CD8-positive, alpha-beta memory T cell (primary cell): ENCODE data around the gene RAB22A. TPM values are rescaled to one million over a fixed set of nuclear protein-coding genes. Genes with fewer than 3 reads are reported as not detected.
A peak's percentile ranks its signal among the peaks of the same experiment; 100 is the strongest.

Experiments used
- CTCF ChIA-PET: fragments of 350-600 bp; sonication (Branson Sonifier 250); formaldehyde crosslinking; loops from one replicate; lab custom pipeline; 2021; ENCODE audit warnings: antibody characterized with exemption; lab: Charles Lee
- POLR2A ChIA-PET: fragments of 350-600 bp; sonication (Branson Sonifier 250); formaldehyde crosslinking; loops from one replicate; lab custom pipeline; 2021; ENCODE audit warnings: antibody characterized with exemption; lab: Charles Lee
- DNase-seq, 5 donors: peaks; one replicate each; pipeline versions ENCODE4 v3.0.0 to v3.0.0-alpha.2; 2020 to 2022; ENCODE audit warnings: mixed read lengths in 1 of 5
- H3K27ac ChIP-seq: one replicate; pipeline ENCODE4 v1.7.0; 2013; ENCODE audit warnings: low read depth, mild to moderate bottlenecking, low read length, moderate library complexity
- H3K27me3 ChIP-seq: 2 replicates; pipeline ENCODE4 v1.7.0; 2013; ENCODE audit warnings: low read length, mild to moderate bottlenecking; ENCODE audit not compliant: insufficient read depth, poor library complexity, severe bottlenecking
- H3K36me3 ChIP-seq: 2 replicates; pipeline ENCODE4 v1.7.0; 2013; ENCODE audit warnings: mild to moderate bottlenecking, low read length, moderate library complexity; ENCODE audit not compliant: insufficient read depth
- H3K4me1 ChIP-seq: 2 replicates; pipeline ENCODE4 v1.7.0; 2013; ENCODE audit warnings: mild to moderate bottlenecking, low read length, moderate library complexity; ENCODE audit not compliant: insufficient read depth
- H3K4me3 ChIP-seq: 2 replicates; pipeline ENCODE4 v1.7.0; 2013; ENCODE audit warnings: mild to moderate bottlenecking, low read length
- H3K9me3 ChIP-seq: 2 replicates; pipeline ENCODE4 v1.7.0; 2013; ENCODE audit warnings: mild to moderate bottlenecking, low read length
- H3K27ac Mint-ChIP-seq, 8 donors: one replicate each; pipeline ENCODE4 v1.8.0; 2020 to 2021; ENCODE audit warnings: mixed read lengths in 8 of 8, mild to moderate bottlenecking in 6 of 8, inconsistent platforms in 3 of 8, moderate library complexity in 3 of 8
- H3K27me3 Mint-ChIP-seq, 2 donors: one replicate each; pipeline ENCODE4 v1.8.0; 2020 to 2021; ENCODE audit warnings: mixed read lengths in 2 of 2, mild to moderate bottlenecking in 1 of 2, moderate library complexity in 1 of 2
- H3K36me3 Mint-ChIP-seq, 3 donors: one replicate each; pipeline ENCODE4 v1.8.0; 2020 to 2021; ENCODE audit warnings: mixed read lengths in 3 of 3, inconsistent platforms in 1 of 3, mild to moderate bottlenecking in 1 of 3
- H3K4me1 Mint-ChIP-seq, 3 donors: one replicate each; pipeline ENCODE4 v1.8.0; 2020 to 2021; ENCODE audit warnings: mixed read lengths in 3 of 3, inconsistent platforms in 1 of 3, mild to moderate bottlenecking in 1 of 3
- H3K4me3 Mint-ChIP-seq, 7 donors: one replicate each; pipeline ENCODE4 v1.8.0; 2020 to 2021; ENCODE audit warnings: mixed read lengths in 7 of 7, mild to moderate bottlenecking in 6 of 7, moderate library complexity in 4 of 7, inconsistent platforms in 2 of 7
- H3K9me3 Mint-ChIP-seq, 5 donors: one replicate each; pipeline ENCODE4 v1.8.0; 2020 to 2022; ENCODE audit warnings: mixed read lengths in 5 of 5, mild to moderate bottlenecking in 3 of 5, moderate library complexity in 2 of 5, inconsistent platforms in 1 of 5
- polyA plus RNA-seq: library from polyadenylated mRNA; unstranded; fragments of 300-500 nt; fragmentation: Illumina TruSeq; gene quantifications from one replicate; pipeline ENCODE4 v1.2.3, GENCODE V29; 2021
- total RNA-seq, 2 experiments: library from RNA; stranded (reverse); gene quantifications; one replicate each; pipeline ENCODE4 v1.2.3, GENCODE V29; 2021

The RAB22A gene
- total and polyA plus RNA-seq, 3 experiments from 2014 or later, result 14.9 to 17.6 (median 17.3) TPM

GRCh38 chr20:58390659-58391035 lies 81.1 kb downstream of the RAB22A start:
- H3K36me3 Mint-ChIP-seq, result peaks cover 0 to 38% (median 10%) of the 10 kb centered on the region in 3 donors
- no peak for DNase-seq
- ChIA-PET POLR2A (no interaction called here), CTCF (no interaction called here)
- H3K27me3 Mint-ChIP-seq, result peaks cover 0 to 7% of the 10 kb centered on the region in 2 donors
- no peaks in the 10 kb centered on the region for H3K9me3 Mint-ChIP-seq
- peaks cover 55 to 71% (median 68%) of the 10 kb centered on the region in 3 donors for H3K4me1 Mint-ChIP-seq
- Histone ChIP-seq H3K4me3 (peak overlapping the region; percentile 86), H3K4me1 (peaks cover 57% of the 10 kb centered on the region), H3K27ac (peak overlapping the region; percentile 11), H3K36me3 (peaks cover 4% of the 10 kb centered on the region), H3K9me3 (no peaks in the 10 kb centered on the region), H3K27me3 (no peaks in the 10 kb centered on the region)
- peak overlapping the region; percentile 89 to 98 (median 95) for H3K4me3 Mint-ChIP-seq
- H3K27ac Mint-ChIP-seq, result peak overlapping the region; percentile 66 to 100 (median 99)

DNA sequence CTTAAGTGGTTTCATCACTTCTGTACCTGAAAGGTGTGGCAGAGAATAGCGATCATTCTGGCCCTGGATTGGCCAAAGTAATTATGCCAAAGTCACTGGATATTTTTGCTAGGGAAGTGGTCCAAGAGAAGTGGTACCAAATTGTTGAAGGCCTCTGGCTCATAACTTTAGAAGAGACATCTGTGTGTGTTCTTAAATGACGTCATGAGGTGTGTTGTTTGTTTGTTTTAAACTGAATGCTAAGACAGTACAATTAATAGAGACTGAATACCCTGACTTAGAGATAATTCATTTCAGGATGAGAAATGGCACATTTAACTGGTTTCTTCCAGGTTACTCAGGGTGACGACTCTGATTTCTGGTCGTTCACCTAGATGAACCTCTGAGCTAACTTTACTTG lies 82.8 kb downstream of the RAB22A start:
- H3K27ac Mint-ChIP-seq, result peak overlapping the region; percentile 2 to 100 (median 93)
- no peaks in the 10 kb centered on the region for H3K9me3 Mint-ChIP-seq
- POLR2A ChIA-PET, result no interaction called here
- Histone ChIP-seq H3K27ac (no peak overlapping the region), H3K4me1 (peaks cover 68% of the 10 kb centered on the region), H3K4me3 (no peak overlapping the region), H3K36me3 (peaks cover 4% of the 10 kb centered on the region), H3K9me3 (no peaks in the 10 kb centered on the region), H3K27me3 (no peaks in the 10 kb centered on the region)
- DNase-seq, result no peak
- peaks cover 66 to 85% (median 83%) of the 10 kb centered on the region in 3 donors for H3K4me1 Mint-ChIP-seq
- H3K36me3 Mint-ChIP-seq, result peaks cover 0 to 42% (median 9%) of the 10 kb centered on the region in 3 donors
- H3K27me3 Mint-ChIP-seq, result peaks cover 0 to 2% of the 10 kb centered on the region in 2 donors
- CTCF ChIA-PET, result no interaction called here
- H3K4me3 Mint-ChIP-seq, result peak overlapping the region in 6 of 7 donors; percentile 20 to 75 (median 26)

DNA sequence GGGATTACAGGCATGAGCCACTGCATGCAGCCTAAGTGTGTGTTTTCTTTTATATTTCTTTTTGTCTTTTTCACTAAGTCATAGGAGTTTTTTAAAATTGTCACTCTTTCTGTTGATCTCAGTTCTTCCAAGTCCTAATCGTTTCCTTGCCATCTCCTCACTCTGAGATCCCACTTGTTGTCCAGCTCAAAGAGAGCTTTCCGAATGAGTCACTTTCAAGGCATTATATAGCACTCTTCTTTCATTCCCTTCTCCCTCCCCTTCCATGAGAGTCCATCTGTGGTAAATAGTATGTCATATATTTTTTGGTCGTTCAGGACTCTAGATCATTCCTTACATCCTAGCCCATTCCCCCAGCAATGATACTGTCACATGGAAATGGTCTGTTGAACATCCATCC lies 83.8 kb downstream of the RAB22A start:
- no peak overlapping the region for H3K27ac ChIP-seq
- H3K27me3 ChIP-seq, result no peaks in the 10 kb centered on the region
- Mint-ChIP-seq H3K36me3 (peaks cover 0 to 46% (median 12%) of the 10 kb centered on the region in 3 donors), H3K27ac (peak overlapping the region in 6 of 8 donors; percentile 11 to 98 (median 66)), H3K4me1 (peaks cover 75 to 94% (median 79%) of the 10 kb centered on the region in 3 donors), H3K27me3 (peaks cover 0 to 2% of the 10 kb centered on the region in 2 donors), H3K9me3 (no peaks in the 10 kb centered on the region), H3K4me3 (peak overlapping the region in 5 of 7 donors; percentile 6 to 77 (median 44))
- peaks cover 71% of the 10 kb centered on the region for H3K4me1 ChIP-seq
- no peak overlapping the region for H3K4me3 ChIP-seq
- POLR2A ChIA-PET, result interaction anchor here (0.5 kb wide), 1 partner anchor 272 kb away, joined by 8 read pairs; no protein-coding TSS in a partner anchor
- peaks cover 4% of the 10 kb centered on the region for H3K36me3 ChIP-seq
- CTCF ChIA-PET, result no interaction called here
- no peaks in the 10 kb centered on the region for H3K9me3 ChIP-seq
- DNase-seq, result no peak

GRCh38 chr20:58394801-58395200 lies 85.3 kb downstream of the RAB22A start:
- Mint-ChIP-seq H3K27me3 (no peaks in the 10 kb centered on the region), H3K4me1 (peaks cover 73 to 90% (median 79%) of the 10 kb centered on the region in 3 donors), H3K27ac (peak overlapping the region in 1 of 8 donors; percentile 98), H3K9me3 (no peaks in the 10 kb centered on the region), H3K36me3 (peaks cover 0 to 45% (median 12%) of the 10 kb centered on the region in 3 donors), H3K4me3 (no peak overlapping the region)
- H3K4me3 ChIP-seq, result no peak overlapping the region
- H3K9me3 ChIP-seq, result no peaks in the 10 kb centered on the region
- no peak for DNase-seq
- POLR2A ChIA-PET, result interaction anchor here (0.7 kb wide), 1 partner anchor 170 kb away, joined by 6 read pairs; no protein-coding TSS in a partner anchor
- no peaks in the 10 kb centered on the region for H3K27me3 ChIP-seq
- peaks cover 4% of the 10 kb centered on the region for H3K36me3 ChIP-seq
- H3K4me1 ChIP-seq, result peaks cover 81% of the 10 kb centered on the region
- no peak overlapping the region for H3K27ac ChIP-seq
- CTCF ChIA-PET, result no interaction called here

- CTCF ChIA-PET, result interaction anchor here (1.2 kb wide), 1 partner anchor 12 kb away, joined by 3 read pairs; no protein-coding TSS in a partner anchor
- H3K4me1 ChIP-seq, result peaks cover 81% of the 10 kb centered on the region
These were observed 86.1 kb downstream of the RAB22A start for GRCh38 chr20:58395604-58396003.

DNA sequence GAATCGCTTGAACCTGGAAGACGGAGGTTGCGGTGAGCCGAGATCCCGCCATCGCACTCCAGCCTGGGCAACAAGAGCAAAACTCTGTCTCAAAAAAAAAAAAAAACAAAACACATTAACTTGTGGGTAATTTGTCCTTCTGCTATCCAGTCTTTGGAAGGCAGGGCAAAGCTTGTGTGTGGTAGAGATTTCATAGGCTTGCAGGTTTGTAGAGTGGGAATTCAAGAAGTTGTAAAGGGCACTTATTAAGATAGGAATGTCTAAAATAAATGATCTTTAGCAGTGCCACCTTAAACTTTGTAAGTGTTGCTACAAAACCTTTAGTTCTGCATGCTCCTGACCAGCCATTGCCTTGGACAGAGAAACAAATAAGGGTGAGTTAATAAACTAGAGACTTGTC lies 87.9 kb downstream of the RAB22A start:
- no peak overlapping the region for H3K27ac ChIP-seq
- Mint-ChIP-seq H3K27me3 (no peaks in the 10 kb centered on the region), H3K27ac (no peak overlapping the region), H3K36me3 (peaks cover 0 to 24% (median 9%) of the 10 kb centered on the region in 3 donors), H3K4me3 (no peak overlapping the region), H3K4me1 (peaks cover 46 to 64% (median 61%) of the 10 kb centered on the region in 3 donors), H3K9me3 (no peaks in the 10 kb centered on the region)
- no peaks in the 10 kb centered on the region for H3K27me3 ChIP-seq
- ChIA-PET POLR2A (no interaction called here), CTCF (interaction anchor here (0.5 kb wide), 1 partner anchor 897 kb away, joined by 3 read pairs; no protein-coding TSS in a partner anchor)
- no peaks in the 10 kb centered on the region for H3K36me3 ChIP-seq
- H3K4me1 ChIP-seq, result peaks cover 80% of the 10 kb centered on the region
- H3K9me3 ChIP-seq, result no peaks in the 10 kb centered on the region
- H3K4me3 ChIP-seq, result no peak overlapping the region
- no peak for DNase-seq

More at GRCh38 chr20:58395604-58396003, 86.1 kb downstream of the RAB22A start:
- H3K36me3 Mint-ChIP-seq, result peaks cover 0 to 40% (median 12%) of the 10 kb centered on the region in 3 donors
- POLR2A ChIA-PET, result interaction anchor here (0.7 kb wide), 1 partner anchor 169 kb away, joined by 6 read pairs; no protein-coding TSS in a partner anchor
- no peak overlapping the region for H3K4me3 Mint-ChIP-seq
- peak overlapping the region in 2 of 8 donors; percentile 6 to 70 for H3K27ac Mint-ChIP-seq
- Histone ChIP-seq H3K27me3 (no peaks in the 10 kb centered on the region), H3K27ac (no peak overlapping the region), H3K9me3 (no peaks in the 10 kb centered on the region), H3K36me3 (peaks cover 4% of the 10 kb centered on the region), H3K4me3 (no peak overlapping the region)
- H3K9me3 Mint-ChIP-seq, result no peaks in the 10 kb centered on the region
- no peaks in the 10 kb centered on the region for H3K27me3 Mint-ChIP-seq
- no peak for DNase-seq
- H3K4me1 Mint-ChIP-seq, result peaks cover 65 to 82% (median 77%) of the 10 kb centered on the region in 3 donors

GRCh38 chr20:58398254-58398653 lies 88.7 kb downstream of the RAB22A start:
- H3K27ac Mint-ChIP-seq, result peak overlapping the region in 5 of 8 donors; percentile 10 to 82 (median 49)
- H3K9me3 ChIP-seq, result no peaks in the 10 kb centered on the region
- no peaks in the 10 kb centered on the region for H3K27me3 ChIP-seq
- H3K4me1 ChIP-seq, result peaks cover 78% of the 10 kb centered on the region
- H3K36me3 Mint-ChIP-seq, result peaks cover 0 to 20% (median 9%) of the 10 kb centered on the region in 3 donors
- H3K27ac ChIP-seq, result no peak overlapping the region
- H3K4me3 Mint-ChIP-seq, result no peak overlapping the region
- peaks cover 38 to 55% (median 54%) of the 10 kb centered on the region in 3 donors for H3K4me1 Mint-ChIP-seq
- POLR2A ChIA-PET, result interaction anchor here (0.7 kb wide), 2 partner anchors 19 to 966 kb away, joined by 3 to 4 read pairs; no protein-coding TSS in a partner anchor
- no peaks in the 10 kb centered on the region for H3K36me3 ChIP-seq
- no peaks in the 10 kb centered on the region for H3K27me3 Mint-ChIP-seq
- no peak for DNase-seq
- H3K4me3 ChIP-seq, result no peak overlapping the region
- H3K9me3 Mint-ChIP-seq, result no peaks in the 10 kb centered on the region
- CTCF ChIA-PET, result interaction anchor here (0.9 kb wide), 1 partner anchor 1006 kb away, joined by 3 read pairs; no protein-coding TSS in a partner anchor

- peaks cover 81% of the 10 kb centered on the region for H3K4me1 ChIP-seq
- H3K27me3 Mint-ChIP-seq, result no peaks in the 10 kb centered on the region
These were observed 90.4 kb downstream of the RAB22A start for GRCh38 chr20:58399926-58400325.

More at GRCh38 chr20:58399926-58400325, 90.4 kb downstream of the RAB22A start:
- POLR2A ChIA-PET, result no interaction called here
- H3K36me3 Mint-ChIP-seq, result peaks cover 0 to 12% (median 3%) of the 10 kb centered on the region in 3 donors
- peak overlapping the region in 2 of 7 donors; percentile 8 to 25 for H3K4me3 Mint-ChIP-seq
- H3K9me3 ChIP-seq, result no peaks in the 10 kb centered on the region
- no peaks in the 10 kb centered on the region for H3K27me3 ChIP-seq
- H3K9me3 Mint-ChIP-seq, result no peaks in the 10 kb centered on the region
- H3K4me1 Mint-ChIP-seq, result peaks cover 21 to 43% (median 40%) of the 10 kb centered on the region in 3 donors
- DNase-seq, result no peak
- no peaks in the 10 kb centered on the region for H3K36me3 ChIP-seq
- CTCF ChIA-PET, result interaction anchor here (0.7 kb wide), 1 partner anchor 169 kb away, joined by 3 read pairs; no protein-coding TSS in a partner anchor
- no peak overlapping the region for H3K27ac ChIP-seq
- peak overlapping the region in 4 of 8 donors; percentile 23 to 51 (median 38) for H3K27ac Mint-ChIP-seq
- no peak overlapping the region for H3K4me3 ChIP-seq
